CD4-positive, alpha-beta T cell treated with Interferon alpha-2 for 1 hour (primary cell): Measurements from ENCODE around the gene DEFB123.
"Not testable (repeated sequence)": the region's sequence is repeated elsewhere in the genome, so short reads cannot be mapped to it uniquely, and the experiment has no call there.

Experiments used
- DNase-seq, 2 donors: peaks; one replicate each; pipeline ENCODE4 v3.0.0-alpha.2; 2020 to 2022

DEFB123 gene

GRCh38 chr20:31440012-31440659 lies at the start of gene DEFB123:
Gene DEFB123, plus strand, starts transcription at chr20:31440632. Its CDS starts 67 bp downstream, at chr20:31440699.
- DNase-seq: no peak

DNA sequence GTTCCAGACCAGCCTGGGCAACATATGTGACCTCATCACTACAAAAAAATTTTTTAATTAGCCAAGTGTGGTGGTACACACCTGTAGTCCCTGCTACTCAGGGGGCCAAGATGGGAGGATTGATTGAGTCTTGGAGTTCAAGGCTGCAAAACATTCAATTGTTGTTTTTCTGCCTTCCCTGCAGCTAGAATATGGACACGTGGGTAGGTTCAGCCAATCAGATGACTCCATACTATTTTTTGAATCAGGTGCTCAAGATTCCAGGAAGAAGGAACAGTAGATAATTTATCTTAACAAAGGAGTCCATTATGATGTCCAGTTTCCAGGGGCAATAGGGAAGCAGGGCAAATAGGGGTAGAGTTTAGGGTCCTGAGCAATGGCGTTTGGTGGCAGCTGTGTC lies 47.6 kb upstream of the DEFB123 start:
- DNase-seq: no peak

- DNase-seq: no peak
These were observed 45.5 kb upstream of the DEFB123 start for GRCh38 chr20:31394900-31395299.

DNA sequence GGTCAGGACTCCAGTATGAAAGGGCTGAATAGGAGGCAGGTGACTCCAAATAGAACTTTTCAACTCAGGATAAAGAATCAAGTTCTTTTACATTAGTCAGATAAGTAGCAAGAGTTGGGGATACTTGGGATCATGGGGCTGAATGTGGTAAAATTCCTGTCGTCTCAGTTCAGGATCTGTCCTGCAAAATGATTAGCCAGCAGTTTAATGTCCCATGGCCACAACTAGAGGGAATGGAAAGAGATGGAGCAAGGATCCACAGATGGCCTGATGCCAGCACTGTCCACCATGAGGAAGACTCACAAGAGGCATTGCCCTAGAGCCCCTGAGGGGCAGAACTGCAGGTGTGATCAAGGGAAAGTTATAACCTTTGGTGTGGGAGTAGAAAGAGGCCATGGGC lies 36.5 kb upstream of the DEFB123 start:
- no peak for DNase-seq

DNA sequence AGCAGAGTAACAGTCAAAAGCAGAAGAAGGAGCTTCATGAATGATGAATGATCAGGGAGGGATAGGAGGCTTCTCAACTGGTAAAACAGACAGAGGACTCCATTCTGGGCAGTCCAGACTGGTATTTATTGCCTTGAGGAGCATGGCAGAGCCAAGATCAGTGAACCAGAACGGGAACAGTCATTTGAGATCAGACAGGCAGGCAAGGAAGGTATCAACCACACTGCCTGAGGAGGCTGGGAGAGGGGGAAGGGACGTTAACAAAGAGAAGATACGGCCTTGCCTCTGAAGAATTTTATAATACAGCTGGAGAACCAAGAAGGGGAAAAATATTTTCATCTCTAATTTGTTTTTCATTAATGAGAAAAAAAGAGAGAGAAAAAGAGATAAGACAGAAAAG lies 34.3 kb upstream of the DEFB123 start, which contains the start of gene DEFB121:
Gene DEFB121 (minus strand): TSS at position 101 of the 400 bp plus-strand sequence. CDS start 63 bp downstream, at position 38.
- no peak for DNase-seq

DNA sequence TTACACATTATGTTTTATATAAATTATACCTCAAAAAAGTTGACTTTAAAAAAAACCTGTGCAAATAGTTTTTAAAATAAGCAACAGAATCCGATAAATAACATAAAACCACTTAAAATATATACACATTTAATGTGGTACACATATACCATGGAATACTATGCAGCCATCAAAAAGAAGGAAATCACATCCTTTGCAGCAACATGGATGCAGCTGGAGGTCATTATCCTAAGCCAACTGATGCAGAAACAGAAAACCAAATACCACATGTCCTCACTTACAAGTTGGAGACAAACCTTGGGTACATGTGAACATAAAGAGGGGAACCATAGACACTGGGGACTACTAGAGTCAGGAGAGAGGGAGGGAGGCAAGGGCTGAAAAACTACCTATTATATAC lies 30.4 kb upstream of the DEFB123 start:
- DNase-seq: no peak

GRCh38 chr20:31414381-31414780 lies 26.1 kb upstream of the DEFB123 start:
- DNase-seq: no peak

- no peak for DNase-seq
These were observed 24.8 kb upstream of the DEFB123 start for GRCh38 chr20:31415653-31416052.

DNA sequence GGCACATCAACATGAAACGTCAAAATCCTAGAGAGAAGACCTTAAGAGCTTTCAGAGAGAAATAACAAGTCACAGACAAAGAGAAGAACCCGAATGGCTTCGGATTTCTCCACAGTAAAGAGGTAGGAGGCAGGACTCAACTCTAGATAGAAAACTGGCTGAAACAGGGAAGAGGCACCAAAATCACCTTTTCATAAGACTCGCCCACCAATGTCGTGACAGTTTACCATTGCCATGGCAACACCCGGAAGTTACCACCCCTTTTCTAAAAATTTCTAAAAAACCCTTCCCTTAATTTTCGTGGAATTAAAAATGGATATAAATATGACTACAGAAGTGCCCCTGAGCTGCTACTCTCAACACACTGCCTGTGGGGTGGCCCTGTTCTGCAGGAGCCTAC lies 22.1 kb upstream of the DEFB123 start:
- no peak for DNase-seq

- no peak for DNase-seq
These were observed 14.6 kb upstream of the DEFB123 start for GRCh38 chr20:31425797-31426196.

DNA sequence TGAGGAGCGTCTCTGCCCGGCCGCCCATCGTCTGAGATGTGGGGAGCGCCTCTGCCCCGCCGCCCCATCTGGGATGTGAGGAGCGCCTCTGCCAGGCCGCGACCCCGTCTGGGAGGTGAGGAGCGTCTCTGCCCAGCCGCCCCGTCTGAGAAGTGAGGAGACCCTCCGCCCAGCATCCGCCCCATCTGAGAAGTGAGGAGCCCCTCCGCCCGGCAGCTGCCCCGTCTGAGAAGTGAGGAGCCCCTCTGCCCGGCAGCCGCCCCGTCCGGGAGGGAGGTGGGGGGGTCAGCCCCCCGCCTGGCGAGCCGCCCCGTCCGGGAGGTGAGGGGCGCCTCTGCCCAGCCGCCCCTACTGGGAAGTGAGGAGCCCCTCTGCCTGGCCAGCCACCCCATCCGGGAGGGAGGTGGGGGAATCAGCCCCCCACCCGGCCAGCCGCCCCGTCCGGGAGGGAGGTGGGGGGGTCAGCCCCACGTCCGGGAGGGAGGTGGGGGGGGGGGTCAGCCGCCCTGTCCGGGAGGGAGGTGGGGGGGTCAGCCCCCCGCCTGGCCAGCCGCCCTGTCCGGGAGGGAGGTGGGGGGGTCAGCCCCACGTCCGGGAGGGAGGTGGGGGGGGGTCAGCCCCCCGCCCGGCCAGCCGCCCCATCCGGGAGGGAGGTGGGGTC lies 13.4 kb upstream of the DEFB123 start:
- not testable (repeated sequence) for DNase-seq

DNA sequence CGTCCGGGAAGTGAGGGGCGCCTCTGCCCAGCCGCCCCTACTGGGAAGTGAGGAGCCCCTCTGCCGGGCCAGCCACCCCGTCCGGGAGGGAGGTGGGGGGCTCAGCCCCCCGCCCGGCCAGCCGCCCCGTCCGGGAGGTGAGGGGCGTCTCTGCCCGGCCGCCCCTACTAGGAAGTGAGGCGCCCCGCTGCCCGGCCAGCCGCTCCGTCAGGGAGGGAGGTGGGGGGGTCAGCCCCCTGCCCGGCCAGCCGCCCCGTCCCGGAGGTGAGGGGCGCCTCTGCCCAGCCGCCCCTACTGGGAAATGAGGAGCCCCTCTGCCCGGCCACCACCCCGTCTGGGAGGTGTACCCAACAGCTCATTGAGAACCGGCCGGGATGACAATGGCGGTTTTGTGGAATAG lies 12.9 kb upstream of the DEFB123 start:
- not testable (repeated sequence) for DNase-seq

GRCh38 chr20:31430568-31431115 lies 9.8 kb upstream of the DEFB123 start:
- no peak for DNase-seq

DNA sequence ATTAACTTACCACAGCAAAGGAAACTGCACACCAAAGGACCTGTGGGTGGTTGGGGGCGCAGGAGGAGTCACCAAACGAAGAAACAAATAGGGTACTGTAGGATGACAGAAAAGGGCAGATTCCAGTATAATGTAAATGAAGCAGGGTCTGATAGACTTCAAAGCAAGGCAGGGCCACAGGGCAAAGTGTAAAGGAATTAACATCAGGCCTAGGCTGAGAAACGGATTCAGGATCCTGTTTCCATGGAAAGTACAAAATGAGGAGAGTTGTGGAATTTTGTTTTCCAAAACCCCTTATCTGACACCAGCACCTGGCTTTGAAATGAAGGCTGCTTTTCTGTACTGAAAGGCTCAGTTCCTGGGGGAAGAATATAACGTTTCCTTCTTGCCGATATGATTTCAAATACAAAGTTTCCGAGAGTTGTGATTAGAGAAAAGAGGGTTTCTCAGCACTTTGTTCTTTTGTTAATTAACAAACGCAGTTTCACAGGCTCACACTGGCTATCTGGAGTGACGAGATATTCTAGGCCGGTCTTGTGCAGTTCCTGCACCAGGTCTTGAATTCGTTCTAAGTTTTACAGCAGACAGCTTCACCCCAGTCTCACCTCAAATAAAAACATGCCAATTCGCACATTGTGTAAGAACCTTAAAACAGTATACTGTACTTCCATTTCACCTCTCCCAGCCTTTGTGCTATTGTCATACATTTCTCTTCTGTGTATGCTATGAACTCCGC lies 5.8 kb downstream of the DEFB123 start:
- DNase-seq: no peak

- DNase-seq: no peak
These were observed 9.3 kb downstream of the DEFB123 start for GRCh38 chr20:31449511-31450414.

DNA sequence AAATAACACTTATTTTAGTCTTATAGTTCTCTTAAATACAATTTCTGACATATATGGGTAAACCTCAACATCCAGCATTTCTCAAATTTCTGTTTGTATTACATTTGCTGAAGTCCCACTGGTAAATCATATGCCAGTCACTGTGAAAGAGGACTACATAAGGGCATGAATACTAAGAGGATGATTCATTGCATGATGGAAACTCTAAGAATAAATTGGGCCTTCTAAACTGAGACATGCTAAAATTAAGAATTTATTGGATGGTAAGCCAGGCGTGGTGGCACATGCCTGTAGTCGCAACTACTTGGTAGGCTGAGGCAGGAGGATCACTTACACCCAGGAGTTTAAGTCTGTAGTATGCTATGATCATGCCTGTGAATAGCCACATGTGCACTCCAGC lies 12.1 kb downstream of the DEFB123 start:
- no peak for DNase-seq

GRCh38 chr20:31454361-31454760 lies 13.9 kb downstream of the DEFB123 start:
- no peak for DNase-seq

DNA sequence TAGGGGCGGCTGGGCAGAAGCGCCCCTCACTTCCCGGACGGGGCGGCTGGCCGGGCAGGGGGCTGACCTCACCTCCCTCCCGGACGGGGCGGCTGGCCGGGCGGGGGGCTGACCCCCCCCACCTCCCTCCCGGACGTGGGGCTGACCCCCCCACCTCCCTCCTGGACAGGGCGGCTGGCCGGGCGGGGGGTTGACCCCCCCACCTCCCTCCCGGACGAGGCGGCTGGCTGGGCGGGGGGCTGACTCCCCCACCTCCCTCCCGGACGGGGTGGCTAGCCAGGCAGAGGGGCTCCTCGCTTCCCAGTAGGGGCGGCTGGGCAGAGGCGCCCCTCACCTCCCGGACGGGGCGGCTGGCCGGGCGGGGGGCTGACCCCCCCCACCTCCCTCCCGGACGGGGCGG lies 30.5 kb downstream of the DEFB123 start:
- not testable (repeated sequence) for DNase-seq

DNA sequence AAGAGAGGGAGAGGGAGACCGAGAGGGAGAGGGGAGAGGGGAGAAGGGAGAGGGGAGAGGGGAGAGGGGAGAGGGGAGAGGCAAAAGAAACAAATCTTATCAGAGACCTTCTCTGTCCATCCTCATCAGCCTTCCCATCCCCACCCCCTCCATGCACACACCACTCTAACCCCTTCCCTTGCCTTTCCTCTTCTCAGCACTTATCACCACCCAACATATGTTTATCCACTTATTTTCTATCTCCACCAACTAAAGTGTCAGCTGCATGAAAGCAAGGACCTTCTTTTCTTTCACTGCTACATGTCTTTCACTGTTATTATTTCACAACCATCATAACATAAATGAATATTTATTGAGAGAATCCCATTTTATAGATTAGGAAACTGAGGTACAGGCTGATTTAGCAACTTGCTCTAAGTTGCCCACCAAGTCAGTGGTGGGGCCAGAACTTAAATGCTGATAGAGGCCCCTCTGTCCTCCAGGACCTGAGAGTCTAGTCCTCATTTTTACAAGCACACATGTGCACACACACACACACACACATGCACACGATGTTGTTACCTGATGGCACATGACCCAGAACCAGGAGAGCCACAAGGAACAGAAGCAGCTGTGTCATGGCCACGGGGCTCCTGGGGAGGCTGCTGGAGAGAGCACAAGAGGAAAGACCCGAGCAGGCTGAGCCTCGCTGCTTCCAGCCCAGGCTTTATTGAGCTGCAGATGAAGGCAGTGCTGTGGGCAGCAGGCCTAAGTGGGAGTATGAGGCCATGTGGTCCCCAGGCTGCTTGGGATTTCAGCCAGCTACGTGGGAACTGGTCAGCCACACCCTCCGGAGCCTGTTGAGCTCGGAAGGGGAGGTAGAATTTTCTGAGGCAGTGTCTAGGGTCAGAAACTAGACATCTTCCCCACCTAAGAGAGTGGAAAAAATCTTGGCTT lies 32.2 kb downstream of the DEFB123 start:
- no peak for DNase-seq

- DNase-seq: no peak
These were observed 33.1 kb downstream of the DEFB123 start for GRCh38 chr20:31473331-31474096.

DNA sequence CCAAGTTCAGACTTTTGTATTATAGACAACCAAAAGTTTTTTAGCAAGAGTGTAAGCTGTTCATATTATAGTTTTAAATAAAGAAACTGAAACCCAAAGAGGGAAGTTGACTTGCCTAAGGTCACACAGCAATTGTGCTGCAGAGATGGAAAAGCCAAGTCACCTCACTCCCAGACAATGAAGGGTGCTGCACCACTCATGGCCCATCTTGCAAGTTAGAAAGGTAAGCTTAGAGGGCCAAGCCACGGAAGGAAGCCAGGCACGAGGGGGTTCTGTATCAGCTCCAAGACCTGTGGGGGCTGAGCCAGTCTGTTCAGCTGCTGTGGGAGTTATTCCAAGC lies 33.6 kb downstream of the DEFB123 start:
- no peak for DNase-seq
